Left lobe of liver (tissue), 2 donors: ENCODE measurements around the gene SLC6A2. TPM values are rescaled to one million over a fixed set of nuclear protein-coding genes. Genes with fewer than 3 reads are reported as not detected.

Experiments used
- ATAC-seq: fragments of 200-7000 bp; cut with Tn5 transposase; one replicate; pipeline ENCODE4 v1.9.1; 2020; ENCODE audit warnings: mild to moderate bottlenecking, moderate library complexity
- DNase-seq: peaks from one replicate; pipeline ENCODE4 v3.0.0-alpha.2; 2020; ENCODE audit warnings: low spot score
- total RNA-seq: library from RNA; stranded (reverse); gene quantifications from one replicate; pipeline ENCODE4 v1.2.1, GENCODE V29; 2021
- donor health status: DM: no; HTN: no; CAD: no; lungs with moderate emphysema.
- donor health status: DM: no; HTN: yes; CAD: no.

Gene SLC6A2
- total RNA-seq, 1 donor from 2014 or later, result not detected

GRCh38 chr16:55647343-55647742, 8.4 kb upstream of the SLC6A2 start:
- no peak for ATAC-seq

DNA sequence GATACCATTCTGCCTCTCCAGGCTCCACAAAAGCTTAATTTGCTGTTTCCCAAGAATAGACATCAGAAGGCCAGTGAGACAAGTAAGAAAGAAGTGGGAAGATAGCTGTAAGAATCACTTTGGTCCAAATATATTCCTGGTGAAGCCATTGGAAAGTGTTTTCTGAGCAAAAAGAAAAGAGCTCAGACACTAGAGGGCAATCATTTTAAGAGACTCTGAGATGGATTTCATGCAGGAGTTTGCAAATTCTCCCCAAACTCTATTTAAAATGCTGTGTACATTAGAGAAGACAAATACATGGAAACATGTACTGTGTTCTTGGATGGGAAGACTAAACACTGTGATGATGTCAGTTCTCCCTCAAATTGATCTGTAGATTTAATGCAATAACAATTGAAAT, 8.0 kb upstream of the SLC6A2 start:
- ATAC-seq (no peak), DNase-seq (no peak)

More at GRCh38 chr16:55647343-55647742, 8.4 kb upstream of the SLC6A2 start:
- DNase-seq, result no peak

- ATAC-seq, result no peak
- DNase-seq, result no peak
Observed at GRCh38 chr16:55651841-55652824, 3.7 kb upstream of the SLC6A2 start.

GRCh38 chr16:55653106-55653505, 2.7 kb upstream of the SLC6A2 start:
- ATAC-seq (no peak), DNase-seq (no peak)

- no peak for ATAC-seq
- no peak for DNase-seq
Observed at GRCh38 chr16:55655381-55655896, 349 bp upstream of the SLC6A2 start.

DNA sequence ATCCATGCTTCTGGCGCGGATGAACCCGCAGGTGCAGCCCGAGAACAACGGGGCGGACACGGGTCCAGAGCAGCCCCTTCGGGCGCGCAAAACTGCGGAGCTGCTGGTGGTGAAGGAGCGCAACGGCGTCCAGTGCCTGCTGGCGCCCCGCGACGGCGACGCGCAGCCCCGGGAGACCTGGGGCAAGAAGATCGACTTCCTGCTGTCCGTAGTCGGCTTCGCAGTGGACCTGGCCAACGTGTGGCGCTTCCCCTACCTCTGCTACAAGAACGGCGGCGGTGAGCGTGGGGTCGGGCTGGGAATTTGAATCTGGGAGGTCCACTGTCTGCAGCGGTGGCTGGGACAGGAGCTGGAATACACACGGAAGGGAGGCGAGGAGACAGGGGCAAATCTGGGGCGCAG, 904 bp downstream of the SLC6A2 start:
- DNase-seq (no peak), ATAC-seq (no peak)

DNA sequence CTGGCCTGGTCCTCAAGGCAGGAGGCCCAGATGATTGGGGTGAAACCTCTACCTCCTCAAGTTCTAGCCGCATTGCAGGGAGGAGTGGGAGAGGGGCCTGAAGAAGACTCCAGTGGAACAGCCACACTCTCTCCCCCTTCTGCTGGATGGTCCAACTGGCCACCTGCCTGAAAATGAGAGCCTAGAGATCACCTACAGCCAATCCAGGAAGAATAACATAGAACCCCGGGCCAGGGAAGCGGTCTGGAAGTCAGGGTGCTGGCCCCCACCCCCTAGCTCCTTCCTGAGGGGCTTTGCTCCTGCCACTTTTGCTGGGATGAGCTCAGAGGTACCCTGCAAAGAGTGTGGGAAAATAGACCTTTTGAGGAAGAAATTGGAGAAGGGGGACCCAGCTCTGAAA, 1.8 kb downstream of the SLC6A2 start:
- DNase-seq (no peak), ATAC-seq (no peak)

GRCh38 chr16:55658898-55659420, 3.2 kb downstream of the SLC6A2 start:
- DNase-seq (no peak), ATAC-seq (no peak)

- ATAC-seq (no peak), DNase-seq (no peak)
Observed at GRCh38 chr16:55660026-55660425, 4.2 kb downstream of the SLC6A2 start.

DNA sequence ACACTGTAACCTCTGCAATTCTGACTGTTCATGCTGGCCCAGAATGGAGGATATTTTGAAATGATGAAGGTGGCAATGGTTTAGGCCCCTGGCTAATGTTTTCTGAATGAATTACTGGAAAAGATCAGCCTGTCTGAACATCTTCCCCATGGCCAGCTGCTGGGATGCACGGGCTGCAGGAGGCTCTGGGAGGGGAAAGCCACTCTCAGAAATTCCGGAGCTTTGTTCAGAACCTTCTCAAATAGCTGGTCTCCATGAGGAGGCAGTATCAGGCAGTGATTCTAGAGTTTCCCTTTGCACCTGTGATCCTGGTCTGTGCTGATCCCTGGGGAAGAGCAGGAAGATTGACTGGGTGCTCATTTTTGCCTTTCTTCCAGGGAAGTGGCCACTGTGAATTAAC, 5.0 kb downstream of the SLC6A2 start:
- no peak for ATAC-seq
- DNase-seq, result no peak

DNA sequence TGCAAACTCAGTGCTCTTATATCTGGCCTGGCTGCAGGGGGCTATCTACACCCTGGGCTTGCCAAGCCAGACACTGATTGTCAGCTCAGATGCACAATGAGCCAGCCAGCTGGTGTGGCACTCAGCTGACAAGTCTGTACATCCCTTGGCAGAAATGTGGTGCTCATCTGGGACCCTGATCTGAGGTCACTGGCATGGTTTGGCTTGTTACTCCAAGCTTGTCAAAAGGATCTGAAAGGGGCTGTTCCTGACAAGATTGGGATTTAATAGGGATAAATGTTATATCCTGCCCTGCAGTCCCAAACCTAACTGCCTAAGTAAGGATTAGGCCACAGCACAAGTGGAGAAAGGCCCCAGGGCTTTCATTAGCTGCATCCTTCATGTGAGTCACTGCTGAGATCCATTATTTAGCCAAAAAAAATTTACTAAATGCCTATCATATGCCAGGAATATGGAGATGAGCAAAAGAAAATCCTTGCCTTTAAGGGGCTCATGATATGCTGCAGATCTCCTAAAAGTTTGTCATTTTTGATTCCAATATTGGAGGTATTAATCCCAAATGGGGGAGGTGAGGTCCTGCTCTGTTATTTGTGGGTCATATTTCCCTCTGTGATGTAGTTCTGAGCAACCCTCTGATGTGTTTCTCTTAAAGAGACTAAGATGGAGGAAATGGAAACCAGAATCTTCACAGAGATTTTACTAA, 6.3 kb downstream of the SLC6A2 start:
- DNase-seq (no peak), ATAC-seq (no peak)

DNA sequence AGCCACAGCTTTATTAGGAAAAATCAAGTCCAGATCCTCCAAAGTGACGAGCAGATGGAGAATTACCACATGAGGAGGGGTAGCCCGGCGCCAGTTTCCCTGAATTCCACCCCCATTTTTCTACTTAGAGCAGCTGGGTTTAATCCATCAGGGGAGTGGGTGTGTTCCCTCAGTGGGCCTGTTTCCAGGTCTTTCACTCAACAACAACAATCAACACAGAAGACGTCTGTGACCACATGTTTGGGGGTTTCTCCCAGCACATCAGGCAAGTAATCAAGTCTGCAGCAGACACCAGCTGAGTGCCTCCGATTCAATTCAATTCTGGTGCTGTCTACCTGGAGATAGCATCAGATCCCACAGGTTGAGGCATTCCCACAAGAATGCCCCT, 6.8 kb downstream of the SLC6A2 start:
- DNase-seq (no peak), ATAC-seq (no peak)

DNA sequence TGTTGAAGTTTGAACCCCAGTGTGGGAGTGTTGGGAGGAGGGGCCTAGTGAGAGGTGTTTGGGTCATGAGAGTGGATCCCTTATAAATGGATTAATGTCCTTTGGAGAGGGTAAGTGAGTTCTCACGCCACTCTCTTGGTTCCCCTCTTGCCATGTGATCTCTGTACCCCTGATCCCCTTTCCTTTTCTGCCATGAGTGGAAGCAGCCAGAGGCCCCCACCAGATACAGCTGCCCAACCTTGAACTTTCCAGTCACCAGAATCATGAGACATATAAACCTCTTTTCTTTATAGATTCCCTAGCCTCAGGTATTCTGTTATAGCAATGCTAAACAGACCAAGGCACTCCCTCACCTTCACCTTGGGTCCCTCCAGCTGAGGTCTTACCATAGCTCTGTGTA, 7.4 kb downstream of the SLC6A2 start:
- no peak for DNase-seq
- ATAC-seq, result no peak

GRCh38 chr16:55663765-55664677, 8.2 kb downstream of the SLC6A2 start:
- ATAC-seq (no peak), DNase-seq (no peak)

- ATAC-seq (no peak), DNase-seq (no peak)
Observed at GRCh38 chr16:55664786-55665407, 9.1 kb downstream of the SLC6A2 start.

DNA sequence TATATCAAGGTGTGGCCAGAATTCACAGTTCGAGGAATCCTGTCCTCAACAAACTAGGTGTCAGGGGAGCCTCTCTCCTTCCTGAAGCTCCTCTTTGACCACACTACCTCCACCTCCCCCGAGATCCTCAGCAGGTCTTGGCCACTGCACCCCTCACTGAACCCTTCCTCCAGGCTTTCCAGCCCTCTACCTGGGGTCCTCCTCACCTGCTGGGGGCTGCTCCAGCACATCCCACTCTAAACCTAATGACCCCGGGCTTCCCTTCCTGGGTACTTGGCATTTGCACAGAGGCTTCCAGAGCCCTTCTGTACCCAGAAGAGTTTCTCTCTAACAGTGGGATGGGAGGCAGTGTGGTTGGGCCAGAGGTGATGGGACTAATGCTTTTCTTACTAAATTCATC, 9.7 kb downstream of the SLC6A2 start:
- DNase-seq (no peak), ATAC-seq (no peak)

GRCh38 chr16:55666012-55666411, 10.2 kb downstream of the SLC6A2 start:
- no peak for DNase-seq
- ATAC-seq, result no peak

DNA sequence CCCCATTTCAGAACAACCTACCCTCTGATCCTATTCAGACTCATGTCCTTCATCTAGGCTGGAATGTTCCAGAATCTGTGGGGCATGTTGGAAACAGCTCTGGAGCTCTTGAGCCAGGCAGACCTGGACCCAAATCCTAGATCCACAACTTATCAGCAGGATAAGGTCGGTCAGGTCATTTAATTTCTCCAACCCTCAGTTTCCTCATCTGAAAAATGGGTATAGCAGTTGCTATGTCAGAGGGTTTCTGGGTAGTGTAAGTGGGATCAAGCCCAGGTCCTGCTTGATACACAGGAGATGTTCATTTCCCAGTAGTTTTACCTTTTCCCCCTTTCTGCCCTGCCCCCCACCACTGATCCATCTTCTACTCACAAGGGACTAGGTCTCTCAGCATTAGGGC, 12.0 kb downstream of the SLC6A2 start:
- DNase-seq (no peak), ATAC-seq (no peak)

- ATAC-seq, result no peak
- DNase-seq, result no peak
Observed at GRCh38 chr16:55668340-55669281, 12.8 kb downstream of the SLC6A2 start.
